ENCODE data around the gene RYR3.
A peak's percentile ranks its signal among the peaks of the same experiment; 100 is the strongest.

RYR3 gene

GRCh38 chr15:33865416-33865815 is 554.6 kb downstream of the RYR3 start:
- no peak for DNase-seq

- DNase-seq = no peak
Observed at GRCh38 chr15:33866101-33866737, 555.5 kb downstream of the RYR3 start.

GRCh38 chr15:33871980-33872379 is 561.2 kb downstream of the RYR3 start:
- DNase-seq = peak in 1 of 56 donors; percentile 0

- DNase-seq = no peak
Observed at GRCh38 chr15:33872416-33873106, 561.8 kb downstream of the RYR3 start.

GRCh38 chr15:33874156-33874555 is 563.4 kb downstream of the RYR3 start:
- DNase-seq = no peak

- no peak for DNase-seq
Observed at GRCh38 chr15:33882921-33883320, 572.2 kb downstream of the RYR3 start.

- no peak for DNase-seq
Observed at GRCh38 chr15:33888176-33888575, 577.4 kb downstream of the RYR3 start.

GRCh38 chr15:33894193-33894592 is 583.4 kb downstream of the RYR3 start:
- DNase-seq = no peak

GRCh38 chr15:33902043-33902442 is 591.3 kb downstream of the RYR3 start:
- no peak for DNase-seq

- no peak for DNase-seq
Observed at GRCh38 chr15:33903661-33904060, 592.9 kb downstream of the RYR3 start.

- no peak for DNase-seq
Observed at GRCh38 chr15:33907326-33907725, 596.6 kb downstream of the RYR3 start.

GRCh38 chr15:33908406-33908805 is 597.6 kb downstream of the RYR3 start:
- DNase-seq = no peak

- no peak for DNase-seq
Observed at GRCh38 chr15:33910741-33911140, 600.0 kb downstream of the RYR3 start.

- DNase-seq = no peak
Observed at GRCh38 chr15:33912326-33912725, 601.6 kb downstream of the RYR3 start.

- no peak for DNase-seq
Observed at GRCh38 chr15:33913459-33913858, 602.7 kb downstream of the RYR3 start.

Measured in nucleus accumbens (tissue), 56 donors.